GM10266 (cell line): ENCODE measurements around the gene SSC4D.
"Not testable (repeated sequence)": the region's sequence is repeated elsewhere in the genome, so short reads cannot be mapped to it uniquely, and the experiment has no call there.

Experiments used
- DNase-seq: peaks from one replicate; pipeline ENCODE4 v3.0.0; 2012; ENCODE audit errors: extremely low spot score
- CTCF ChIP-seq: IDR thresholded peaks from 2 replicates; pipeline ENCODE4 v1.5.1; 2012; ENCODE audit warnings: mild to moderate bottlenecking, low read depth; ENCODE audit not compliant: control insufficient read depth, insufficient read depth; ENCODE audit errors: missing control alignments

SSC4D gene

GRCh38 chr7:76393116-76394031 is 16.1 kb downstream of the SSC4D start:
- no peak for TF ChIP-seq CTCF
- peak; percentile 99 for DNase-seq

GRCh38 chr7:76392531-76393115 is 16.9 kb downstream of the SSC4D start:
- DNase-seq = no peak
- TF ChIP-seq CTCF = no peak

- TF ChIP-seq CTCF = no peak
- no peak for DNase-seq
Measured at GRCh38 chr7:76390092-76390491, 19.4 kb downstream of the SSC4D start.

GRCh38 chr7:76387789-76388188 is 21.7 kb downstream of the SSC4D start:
- not testable (repeated sequence) for DNase-seq

GRCh38 chr7:76386691-76387260 is 22.7 kb downstream of the SSC4D start:
- no peak for DNase-seq
- TF ChIP-seq CTCF = no peak

- no peak for DNase-seq
Measured at GRCh38 chr7:76383089-76383944, 26.2 kb downstream of the SSC4D start.

More at GRCh38 chr7:76383089-76383944, 26.2 kb downstream of the SSC4D start:
- TF ChIP-seq CTCF = no peak
